HG03457 (cell line): ENCODE data around the gene ARHGAP32.

Experiments used
- ATAC-seq: cut with Tn5 transposase; IDR thresholded peaks from one replicate; pipeline ENCODE4 v1.9.1; 2021; ENCODE audit warnings: moderate number of reproducible peaks; ENCODE audit not compliant: unreplicated experiment

ARHGAP32 gene

GRCh38 chr11:129117595-129118350 lies 74.4 kb downstream of the ARHGAP32 start:
- no peak for ATAC-seq

DNA sequence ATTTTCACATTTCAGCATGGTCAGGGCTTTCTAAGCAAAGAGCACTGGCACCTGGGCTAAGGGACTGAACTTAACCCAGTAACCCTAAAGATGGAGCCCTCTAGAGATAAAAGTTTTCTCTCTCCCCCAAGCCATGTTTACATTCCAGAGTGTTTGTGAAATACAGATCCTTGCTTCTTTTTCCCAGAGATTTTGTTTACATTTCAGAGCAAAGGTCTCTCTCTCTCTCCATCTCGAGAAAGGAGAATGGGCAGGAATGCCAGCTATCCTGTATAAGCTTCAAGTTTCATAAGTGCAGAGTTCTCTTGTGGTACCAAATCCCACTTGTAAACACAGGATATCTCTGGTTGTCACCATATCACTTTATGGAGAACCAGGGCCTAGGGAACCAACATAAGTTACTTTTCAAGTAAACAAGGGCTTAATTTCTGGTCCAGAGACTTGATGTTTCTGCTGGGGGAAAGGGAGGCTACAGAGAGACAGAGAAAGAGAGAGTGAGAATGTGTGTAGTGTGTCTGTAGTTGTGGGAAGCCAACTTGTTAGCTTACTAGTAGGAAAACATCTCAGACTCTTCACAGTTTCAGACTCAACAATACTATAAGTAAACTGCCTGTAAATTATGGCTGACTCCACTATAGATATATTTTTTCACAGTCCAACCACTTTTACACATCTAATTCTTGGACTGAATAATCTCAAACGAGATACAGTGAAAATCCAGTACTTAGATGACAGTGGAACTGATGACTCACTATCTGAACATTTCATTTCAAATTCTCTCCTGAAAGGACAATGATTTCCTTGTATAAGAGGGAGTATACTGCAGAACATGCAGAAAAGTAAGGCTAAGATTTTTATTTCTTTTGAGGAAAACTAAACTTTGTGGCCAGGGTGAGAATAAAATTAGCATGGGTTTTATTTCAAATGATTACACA lies 76.2 kb downstream of the ARHGAP32 start:
- ATAC-seq = no peak

- ATAC-seq = no peak
These were observed 82.4 kb downstream of the ARHGAP32 start for GRCh38 chr11:129109701-129110100.

DNA sequence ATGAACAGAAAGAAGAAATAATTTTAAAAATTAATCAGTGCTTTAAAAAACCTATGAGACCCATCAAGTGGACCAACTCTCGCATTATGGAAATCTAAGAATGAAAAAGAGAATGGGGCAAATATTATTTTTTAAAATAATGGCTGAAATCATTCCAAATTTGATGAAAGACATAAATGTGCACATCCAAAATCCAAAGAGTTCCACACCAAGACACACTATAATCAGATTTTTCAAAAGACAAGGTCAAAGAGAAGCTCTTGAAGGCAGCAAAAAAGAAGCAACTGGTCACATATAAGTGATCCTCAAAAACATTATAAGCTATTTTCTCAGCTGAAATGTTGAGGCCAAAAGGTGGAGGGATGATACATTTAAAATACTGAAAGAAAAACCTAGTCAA lies 85.3 kb downstream of the ARHGAP32 start:
- no peak for ATAC-seq

- ATAC-seq = no peak
These were observed 89.4 kb downstream of the ARHGAP32 start for GRCh38 chr11:129102756-129103155.

DNA sequence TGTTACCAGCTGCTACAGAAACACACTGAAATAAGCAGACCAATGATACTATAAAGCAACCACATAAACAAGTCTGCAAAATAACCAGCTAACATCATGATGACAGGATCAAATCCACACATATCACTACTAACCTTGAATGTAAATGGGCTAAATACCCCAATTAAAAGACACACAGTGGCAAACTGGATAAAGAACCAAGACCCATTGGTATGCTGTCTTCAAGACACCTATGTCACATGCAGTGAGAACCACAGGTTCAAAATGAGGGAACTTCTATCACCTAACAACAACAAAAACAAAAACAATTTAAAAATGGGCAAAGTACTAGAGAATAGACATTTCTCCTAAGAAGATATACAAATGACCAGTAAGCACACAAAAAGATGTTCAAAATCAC lies 89.9 kb downstream of the ARHGAP32 start:
- no peak for ATAC-seq

DNA sequence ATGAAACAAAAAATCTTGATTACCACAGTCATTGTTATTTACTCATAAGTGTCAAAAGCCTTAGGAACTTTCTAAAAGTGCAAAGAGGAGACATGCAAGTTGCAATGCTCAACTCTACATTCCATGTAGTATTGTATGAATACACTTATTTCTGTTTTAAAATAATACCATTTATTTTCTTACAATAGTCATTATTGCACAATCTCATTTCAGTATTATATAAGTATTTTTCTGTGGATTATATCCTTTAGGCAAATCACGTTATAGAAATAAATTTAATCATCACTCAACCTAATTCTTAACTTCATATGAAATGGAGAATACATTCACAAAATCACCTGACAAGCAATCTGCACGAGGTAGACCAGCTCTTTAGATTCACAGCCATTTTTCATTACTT lies 98.8 kb downstream of the ARHGAP32 start:
- ATAC-seq = no peak

- no peak for ATAC-seq
These were observed 102.1 kb downstream of the ARHGAP32 start for GRCh38 chr11:129090056-129090455.

- no peak for ATAC-seq
These were observed 102.8 kb downstream of the ARHGAP32 start for GRCh38 chr11:129089279-129089678.

DNA sequence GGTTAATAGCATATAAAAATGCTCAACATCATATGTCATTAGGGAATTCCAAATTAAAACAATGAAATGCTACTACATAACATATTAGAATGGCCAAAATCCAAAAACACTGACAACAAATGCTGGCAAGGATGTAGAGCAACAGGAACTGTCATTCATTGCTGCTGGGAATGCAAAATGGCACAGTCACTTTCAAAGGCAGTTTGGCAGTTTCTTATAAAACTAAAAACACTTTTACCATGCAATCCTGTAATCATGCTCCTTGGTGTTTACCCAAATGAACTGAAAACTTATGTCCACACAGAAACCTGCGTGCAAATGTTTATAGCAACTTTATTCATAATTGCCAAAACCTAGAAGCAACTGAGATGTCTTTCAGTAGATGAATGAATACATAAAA lies 105.1 kb downstream of the ARHGAP32 start:
- ATAC-seq = no peak

GRCh38 chr11:129077191-129077590 lies 114.9 kb downstream of the ARHGAP32 start:
- no peak for ATAC-seq

- ATAC-seq = no peak
These were observed 116.4 kb downstream of the ARHGAP32 start for GRCh38 chr11:129075757-129076156.

DNA sequence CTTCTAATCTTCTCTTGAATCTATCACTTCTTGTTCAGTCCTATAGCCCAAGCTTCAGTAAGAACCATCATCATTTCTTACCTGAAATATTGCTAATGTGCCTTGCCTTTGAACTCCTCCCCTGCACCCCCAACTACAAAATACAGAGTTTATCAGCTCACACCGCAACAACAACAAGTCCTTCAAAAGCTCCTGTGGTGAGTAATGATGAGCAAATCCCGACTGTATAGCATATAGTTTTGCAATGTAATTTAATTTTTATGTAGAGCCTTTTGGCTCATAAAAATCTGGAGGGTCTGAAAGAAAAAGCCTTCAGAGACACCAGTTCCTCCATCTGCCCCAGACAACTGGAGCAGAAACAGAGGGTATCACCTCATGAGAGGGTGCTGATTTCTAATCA lies 124.7 kb downstream of the ARHGAP32 start:
- no peak for ATAC-seq

GRCh38 chr11:129066229-129066628 lies 125.9 kb downstream of the ARHGAP32 start:
- no peak for ATAC-seq

GRCh38 chr11:129063118-129063517 lies 129.0 kb downstream of the ARHGAP32 start:
- no peak for ATAC-seq

- ATAC-seq = no peak
These were observed 130.5 kb downstream of the ARHGAP32 start for GRCh38 chr11:129061492-129062230.

DNA sequence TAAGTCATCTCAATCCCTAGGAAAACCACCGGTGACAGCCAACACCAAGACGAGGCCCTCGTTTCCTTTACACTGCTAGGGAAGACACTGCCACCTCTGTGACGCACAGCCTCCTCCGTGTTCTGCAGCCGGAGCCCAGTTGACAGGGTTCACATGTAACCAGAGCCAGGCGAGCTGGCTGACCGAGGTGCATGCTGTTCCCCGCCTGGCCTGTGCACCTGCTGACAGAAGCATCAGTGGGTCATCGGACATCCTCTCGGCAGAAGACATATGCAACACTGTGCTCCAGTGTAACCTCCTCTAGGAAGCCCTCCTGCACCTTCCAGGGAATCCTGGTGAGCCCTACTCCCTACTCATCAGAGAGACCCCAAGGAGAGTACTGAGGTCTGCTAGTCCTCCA lies 135.2 kb downstream of the ARHGAP32 start:
- ATAC-seq = no peak

DNA sequence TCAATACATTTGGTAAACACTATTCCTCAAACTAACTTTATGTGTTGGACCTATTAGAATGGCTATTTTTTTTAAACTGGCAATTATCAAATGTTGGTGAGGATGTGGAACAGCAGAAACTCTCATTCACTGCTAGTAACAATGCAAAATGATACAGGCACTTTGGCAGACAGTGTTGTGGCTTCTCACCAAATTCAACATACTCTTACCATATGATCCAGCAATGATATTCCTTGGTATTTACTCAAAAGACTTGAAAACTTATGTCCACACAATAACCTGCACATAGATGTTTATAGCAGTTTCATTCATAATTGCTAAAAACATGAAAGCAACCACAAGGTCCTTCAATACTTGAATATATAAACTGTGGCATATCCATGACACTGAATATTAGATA lies 136.9 kb downstream of the ARHGAP32 start:
- no peak for ATAC-seq

DNA sequence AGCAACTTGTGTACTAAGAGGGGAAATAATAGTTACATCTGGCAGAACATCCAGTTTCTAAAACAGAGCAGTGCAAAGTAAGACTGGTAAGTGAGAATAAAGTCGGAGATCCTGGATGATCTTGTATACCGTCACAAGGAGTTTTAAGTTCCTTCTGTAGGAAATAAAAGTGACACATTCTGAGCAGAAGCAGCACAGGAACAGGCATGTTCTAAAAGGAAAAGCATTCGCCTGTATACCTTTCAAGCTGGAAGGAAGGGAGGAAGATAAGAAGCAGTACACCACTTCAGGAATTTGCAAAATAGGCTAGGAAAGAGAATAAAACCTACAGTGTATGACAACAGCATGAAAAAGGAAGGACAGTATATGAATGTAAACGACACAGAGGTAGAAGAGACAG lies 143.2 kb downstream of the ARHGAP32 start:
- ATAC-seq = no peak

- no peak for ATAC-seq
These were observed 147.0 kb downstream of the ARHGAP32 start for GRCh38 chr11:129045150-129045549.

GRCh38 chr11:129042503-129042902 lies 149.6 kb downstream of the ARHGAP32 start:
- ATAC-seq = no peak
